HEK293 (cell line): ENCODE results near the gene RPL29.

Source experiments
- CTCF ChIA-PET: fragments of 350-600 bp; formaldehyde crosslinking; extraction: SDS; loops from one replicate; lab custom pipeline; 2021; ENCODE audit warnings: antibody characterized with exemption; lab: Yijun Ruan, JAX
- POLR2A ChIA-PET: fragments of 300-600 bp; formaldehyde crosslinking; extraction: SDS; loops from one replicate; lab custom pipeline; 2020; ENCODE audit warnings: antibody characterized with exemption, inconsistent platforms; lab: Yijun Ruan, JAX
- H3K27ac ChIP-seq: fragments of 200-500 bp; sonication (Bioruptor generic); 2 replicates; pipeline ENCODE4 v1.5.1; 2014; ENCODE audit warnings: low read depth, low read length, control low read depth, inconsistent platforms; ENCODE audit errors: extremely low read depth
- H3K36me3 ChIP-seq, 2 experiments: fragments of 200-500 bp in 1 of 2; sonication (Bioruptor generic) in 1 of 2; 1 replicate in 1 of 2; 2 replicates in 1 of 2; pipeline ENCODE4 v1.5.1; 2014 to 2017; ENCODE audit warnings: inconsistent platforms in 2 of 2, low read length in 2 of 2; ENCODE audit not compliant: control insufficient read depth in 2 of 2, insufficient read depth in 1 of 2
- H3K4me1 ChIP-seq: fragments of 200-500 bp; sonication (Bioruptor generic); 2 replicates; pipeline ENCODE4 v1.5.1; 2014; ENCODE audit warnings: mild to moderate bottlenecking, low read length, inconsistent platforms; ENCODE audit not compliant: control insufficient read depth, insufficient read depth
- H3K4me3 ChIP-seq: 2 replicates; pipeline ENCODE4 v1.5.1; 2011; ENCODE audit warnings: low read depth, mild to moderate bottlenecking, control low read depth, low read length, moderate library complexity
- H3K9me3 ChIP-seq: fragments of 200-500 bp; sonication (Bioruptor generic); 2 replicates; pipeline ENCODE4 v1.5.1; 2014; ENCODE audit warnings: low read depth, low read length, inconsistent platforms; ENCODE audit not compliant: control insufficient read depth, insufficient read depth
- EGR2 ChIP-seq: fragments of 450-650 bp; formaldehyde crosslinking; IDR thresholded peaks from 2 replicates; pipeline ENCODE4 v1.5.1; 2016; ENCODE audit warnings: low read depth, missing biosample characterization, missing genetic modification characterization
- GLIS1 ChIP-seq: fragments of 450-650 bp; formaldehyde crosslinking; IDR thresholded peaks from 2 replicates; pipeline ENCODE4 v1.5.1; 2016; ENCODE audit warnings: missing biosample characterization, missing genetic modification characterization
- RBAK ChIP-seq: fragments of 450-650 bp; formaldehyde crosslinking; IDR thresholded peaks from 2 replicates; pipeline ENCODE4 v1.5.1; 2016; ENCODE audit warnings: missing biosample characterization, missing genetic modification characterization
- REPIN1 ChIP-seq: fragments of 450-650 bp; formaldehyde crosslinking; IDR thresholded peaks from 2 replicates; pipeline ENCODE4 v1.5.1; 2017; ENCODE audit warnings: missing biosample characterization, missing genetic modification characterization, low read depth
- TRIM28 ChIP-seq: IDR thresholded peaks from 2 replicates; pipeline ENCODE4 v1.6.1; 2011; ENCODE audit warnings: low read length, control low read depth, borderline replicate concordance
- YY1 ChIP-seq: fragments of 450-650 bp; formaldehyde crosslinking; IDR thresholded peaks from 2 replicates; pipeline ENCODE4 v1.5.1; 2018; ENCODE audit warnings: missing biosample characterization, missing genetic modification characterization
- ZBTB17 ChIP-seq: fragments of 450-650 bp; formaldehyde crosslinking; IDR thresholded peaks from 2 replicates; pipeline ENCODE4 v1.5.1; 2016; ENCODE audit warnings: missing biosample characterization, missing genetic modification characterization
- ZBTB20 ChIP-seq: fragments of 450-650 bp; formaldehyde crosslinking; IDR thresholded peaks from 2 replicates; pipeline ENCODE4 v1.5.1; 2016; ENCODE audit warnings: missing biosample characterization, missing genetic modification characterization
- ZBTB48 ChIP-seq: fragments of 450-650 bp; formaldehyde crosslinking; IDR thresholded peaks from 2 replicates; pipeline ENCODE4 v1.5.1; 2016; ENCODE audit warnings: missing biosample characterization, missing genetic modification characterization
- ZEB2 ChIP-seq: fragments of 450-650 bp; formaldehyde crosslinking; IDR thresholded peaks from 2 replicates; pipeline ENCODE4 v1.5.1; 2016; ENCODE audit warnings: missing biosample characterization, missing genetic modification characterization
- ZFHX2 ChIP-seq: fragments of 450-650 bp; formaldehyde crosslinking; conservative IDR thresholded peaks from 2 replicates; pipeline ENCODE4 v1.5.1; 2016; ENCODE audit warnings: missing biosample characterization, missing genetic modification characterization
- ZIC2 ChIP-seq: fragments of 450-650 bp; formaldehyde crosslinking; IDR thresholded peaks from 2 replicates; pipeline ENCODE4 v1.5.1; 2016; ENCODE audit warnings: missing biosample characterization, missing genetic modification characterization
- ZNF121 ChIP-seq: fragments of 450-650 bp; formaldehyde crosslinking; IDR thresholded peaks from 2 replicates; pipeline ENCODE4 v1.5.1; 2016; ENCODE audit warnings: missing biosample characterization, missing genetic modification characterization
- ZNF132 ChIP-seq: fragments of 450-650 bp; formaldehyde crosslinking; IDR thresholded peaks from 2 replicates; pipeline ENCODE4 v1.5.1; 2017; ENCODE audit warnings: missing biosample characterization, missing genetic modification characterization, borderline replicate concordance
- ZNF148 ChIP-seq: fragments of 450-650 bp; formaldehyde crosslinking; IDR thresholded peaks from 2 replicates; pipeline ENCODE4 v1.5.0; 2017; ENCODE audit warnings: missing biosample characterization, missing genetic modification characterization, borderline replicate concordance
- ZNF223 ChIP-seq: fragments of 450-650 bp; formaldehyde crosslinking; IDR thresholded peaks from 2 replicates; pipeline ENCODE4 v1.5.1; 2016; ENCODE audit warnings: missing biosample characterization, missing genetic modification characterization
- ZNF335 ChIP-seq: fragments of 450-650 bp; formaldehyde crosslinking; conservative IDR thresholded peaks from 2 replicates; pipeline ENCODE4 v1.5.1; 2016; ENCODE audit warnings: missing biosample characterization, missing genetic modification characterization
- ZNF433 ChIP-seq: fragments of 450-650 bp; formaldehyde crosslinking; IDR thresholded peaks from 2 replicates; pipeline ENCODE4 v1.5.1; 2016; ENCODE audit warnings: missing biosample characterization, missing genetic modification characterization, low read depth
- ZNF548 ChIP-seq: fragments of 450-650 bp; formaldehyde crosslinking; IDR thresholded peaks from 2 replicates; pipeline ENCODE4 v1.5.1; 2016; ENCODE audit warnings: missing biosample characterization, missing genetic modification characterization
- ZNF558 ChIP-seq: fragments of 450-650 bp; formaldehyde crosslinking; IDR thresholded peaks from 2 replicates; pipeline ENCODE4 v1.5.1; 2016; ENCODE audit warnings: missing biosample characterization, missing genetic modification characterization
- ZNF571 ChIP-seq: fragments of 450-650 bp; formaldehyde crosslinking; IDR thresholded peaks from 2 replicates; pipeline ENCODE4 v1.5.0; 2017; ENCODE audit warnings: missing biosample characterization, missing genetic modification characterization
- TF ChIP-seq, protein P1 (sequence below): fragments of 450-650 bp; formaldehyde crosslinking; IDR thresholded peaks from 2 replicates; pipeline ENCODE4 v1.5.1; 2016; ENCODE audit warnings: missing biosample characterization, missing genetic modification characterization
- TF ChIP-seq, protein P2 (sequence below): fragments of 450-650 bp; formaldehyde crosslinking; IDR thresholded peaks from 2 replicates; pipeline ENCODE4 v1.5.1; 2017; ENCODE audit warnings: missing biosample characterization, missing genetic modification characterization

RPL29 gene

GRCh38 chr3:52021489-52022268 is 26.0 kb upstream of the RPL29 start (continued):
- no peak for TF ChIP-seq YY1
- TF ChIP-seq, protein P1, sequence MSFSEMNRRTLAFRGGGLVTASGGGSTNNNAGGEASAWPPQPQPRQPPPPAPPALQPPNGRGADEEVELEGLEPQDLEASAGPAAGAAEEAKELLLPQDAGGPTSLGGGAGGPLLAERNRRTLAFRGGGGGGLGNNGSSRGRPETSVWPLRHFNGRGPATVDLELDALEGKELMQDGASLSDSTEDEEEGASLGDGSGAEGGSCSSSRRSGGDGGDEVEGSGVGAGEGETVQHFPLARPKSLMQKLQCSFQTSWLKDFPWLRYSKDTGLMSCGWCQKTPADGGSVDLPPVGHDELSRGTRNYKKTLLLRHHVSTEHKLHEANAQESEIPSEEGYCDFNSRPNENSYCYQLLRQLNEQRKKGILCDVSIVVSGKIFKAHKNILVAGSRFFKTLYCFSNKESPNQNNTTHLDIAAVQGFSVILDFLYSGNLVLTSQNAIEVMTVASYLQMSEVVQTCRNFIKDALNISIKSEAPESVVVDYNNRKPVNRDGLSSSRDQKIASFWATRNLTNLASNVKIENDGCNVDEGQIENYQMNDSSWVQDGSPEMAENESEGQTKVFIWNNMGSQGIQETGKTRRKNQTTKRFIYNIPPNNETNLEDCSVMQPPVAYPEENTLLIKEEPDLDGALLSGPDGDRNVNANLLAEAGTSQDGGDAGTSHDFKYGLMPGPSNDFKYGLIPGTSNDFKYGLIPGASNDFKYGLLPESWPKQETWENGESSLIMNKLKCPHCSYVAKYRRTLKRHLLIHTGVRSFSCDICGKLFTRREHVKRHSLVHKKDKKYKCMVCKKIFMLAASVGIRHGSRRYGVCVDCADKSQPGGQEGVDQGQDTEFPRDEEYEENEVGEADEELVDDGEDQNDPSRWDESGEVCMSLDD (tag by site-specific recombination), result no peak
- peak; percentile 45; the same call in 1 of the 2 replicates for TF ChIP-seq ZBTB48 (tag by site-specific recombination)
- TF ChIP-seq ZNF548, result no peak
- no peak; the same call in 1 of the 2 replicates for TF ChIP-seq ZBTB20
- TF ChIP-seq, protein P2, sequence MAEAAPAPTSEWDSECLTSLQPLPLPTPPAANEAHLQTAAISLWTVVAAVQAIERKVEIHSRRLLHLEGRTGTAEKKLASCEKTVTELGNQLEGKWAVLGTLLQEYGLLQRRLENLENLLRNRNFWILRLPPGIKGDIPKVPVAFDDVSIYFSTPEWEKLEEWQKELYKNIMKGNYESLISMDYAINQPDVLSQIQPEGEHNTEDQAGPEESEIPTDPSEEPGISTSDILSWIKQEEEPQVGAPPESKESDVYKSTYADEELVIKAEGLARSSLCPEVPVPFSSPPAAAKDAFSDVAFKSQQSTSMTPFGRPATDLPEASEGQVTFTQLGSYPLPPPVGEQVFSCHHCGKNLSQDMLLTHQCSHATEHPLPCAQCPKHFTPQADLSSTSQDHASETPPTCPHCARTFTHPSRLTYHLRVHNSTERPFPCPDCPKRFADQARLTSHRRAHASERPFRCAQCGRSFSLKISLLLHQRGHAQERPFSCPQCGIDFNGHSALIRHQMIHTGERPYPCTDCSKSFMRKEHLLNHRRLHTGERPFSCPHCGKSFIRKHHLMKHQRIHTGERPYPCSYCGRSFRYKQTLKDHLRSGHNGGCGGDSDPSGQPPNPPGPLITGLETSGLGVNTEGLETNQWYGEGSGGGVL (tag by site-specific recombination), result peak; percentile 42; the same call in 1 of the 2 replicates
- 0 out of 2 replicates have a peak, but pooled peaks have one; percentile 22 for TF ChIP-seq ZNF558 (tag by site-specific recombination)
- TF ChIP-seq ZNF335 (tag by site-specific recombination), result no peak
- no peak for TF ChIP-seq REPIN1 (tag by site-specific recombination)

DNA sequence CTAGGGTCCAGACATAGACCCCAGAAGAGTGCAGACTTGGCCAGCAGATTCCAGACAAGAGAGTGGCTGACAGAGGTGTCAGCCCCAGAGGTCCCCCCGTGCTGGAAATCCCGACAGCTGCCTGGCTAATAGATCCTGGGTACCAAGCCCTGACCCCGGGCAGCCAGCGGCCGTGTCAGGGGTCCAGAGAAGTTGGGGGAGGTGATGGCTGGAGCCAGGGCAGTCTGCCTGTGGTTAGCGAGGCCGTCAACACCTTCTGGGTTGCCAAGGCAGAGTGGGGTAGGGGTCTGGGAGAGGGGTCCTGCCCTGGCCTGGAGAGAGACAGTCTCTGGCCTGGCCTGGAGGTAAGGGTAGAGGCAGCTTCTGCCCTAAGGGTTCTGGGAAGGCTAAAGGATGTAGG is 25.1 kb upstream of the RPL29 start:
- H3K9me3 ChIP-seq, result no peaks in the 10 kb centered on the region
- peaks cover 5% of the 10 kb centered on the region for H3K4me1 ChIP-seq
- no peak for TF ChIP-seq ZNF121 (tag by site-specific recombination)
- TF ChIP-seq ZBTB20, result no peak
- TF ChIP-seq ZNF433 (tag by site-specific recombination), result no peak
- no peak overlapping the region for H3K27ac ChIP-seq
- ChIA-PET POLR2A (no interaction called here), CTCF (no interaction called here)
- H3K4me3 ChIP-seq, result no peak overlapping the region
- no peaks in the 10 kb centered on the region for H3K36me3 ChIP-seq

- POLR2A ChIA-PET, result no interaction called here
- H3K27ac ChIP-seq, result no peak overlapping the region
- TF ChIP-seq ZNF132 (tag by site-specific recombination), result no peak
- no peak for TF ChIP-seq ZNF571 (tag by site-specific recombination)
- no peak for TF ChIP-seq TRIM28
- no peak for TF ChIP-seq ZBTB17 (tag by site-specific recombination)
- peak; percentile 68 for TF ChIP-seq EGR2 (tag by site-specific recombination)
- TF ChIP-seq GLIS1 (tag by site-specific recombination), result no peak
- TF ChIP-seq ZEB2 (tag by site-specific recombination), result no peak
- TF ChIP-seq RBAK (tag by site-specific recombination), result no peak
- TF ChIP-seq ZNF148 (tag by site-specific recombination), result no peak
- TF ChIP-seq ZFHX2 (tag by site-specific recombination), result peak; percentile 35
- peak; percentile 22; the same call in 1 of the 2 replicates for TF ChIP-seq ZIC2 (tag by site-specific recombination)
- TF ChIP-seq ZNF223 (tag by site-specific recombination), result no peak
- TF ChIP-seq, all 188 proteins: peak for 3
- H3K4me1 ChIP-seq, result peaks cover 5% of the 10 kb centered on the region
- no peaks in the 10 kb centered on the region for H3K36me3 ChIP-seq
- no peak overlapping the region for H3K4me3 ChIP-seq
- H3K9me3 ChIP-seq, result no peaks in the 10 kb centered on the region
- CTCF ChIA-PET, result interaction anchor here (0.6 kb wide), 1 partner anchor 45 kb away, joined by 3 read pairs; the partner anchor contains the start of gene ABHD14B
Observed at GRCh38 chr3:52019352-52020080, 23.8 kb upstream of the RPL29 start.
